CD14-positive monocyte (primary cell): ENCODE results near the gene RECK. TPM values are rescaled to one million over a fixed set of nuclear protein-coding genes. Genes with fewer than 3 reads are reported as not detected.

ENCODE experiments used
- DNase-seq, 3 donors: peaks; one replicate each; pipeline ENCODE4 v3.0.0-alpha.2; 2011 to 2022
- H2AFZ ChIP-seq: 2 replicates; pipeline ENCODE4 v1.6.0; 2012; ENCODE audit warnings: mild to moderate bottlenecking, low read depth, low read length, inconsistent platforms; ENCODE audit not compliant: insufficient read depth, poor library complexity, severe bottlenecking
- H3K27ac ChIP-seq, 2 donors: 1 replicate in 1 of 2; 2 replicates in 1 of 2; pipeline ENCODE4 v1.5.1; 2012 to 2013; ENCODE audit warnings: low read length in 2 of 2, control low read depth in 1 of 2, inconsistent platforms in 1 of 2, low read depth in 1 of 2, mild to moderate bottlenecking in 1 of 2
- H3K27me3 ChIP-seq, 2 donors: one replicate each; pipeline versions ENCODE4 v1.6.0 to v1.6.1; 2011 to 2013; ENCODE audit warnings: low read length in 2 of 2; ENCODE audit not compliant: control insufficient read depth in 2 of 2, insufficient read depth in 2 of 2
- H3K36me3 ChIP-seq, 2 donors: replicated peaks in 1 of 2; 1 replicate in 1 of 2; 2 replicates in 1 of 2; pipeline versions ENCODE4 v1.5.1 to v1.6.1; 2012 to 2013; ENCODE audit warnings: low read length in 2 of 2, control low read depth in 1 of 2, inconsistent platforms in 1 of 2, mild to moderate bottlenecking in 1 of 2; ENCODE audit not compliant: insufficient read depth in 2 of 2, control insufficient read depth in 1 of 2
- H3K4me1 ChIP-seq, 2 donors: 1 replicate in 1 of 2; 2 replicates in 1 of 2; pipeline versions ENCODE4 v1.5.1 to v1.6.1; 2012 to 2013; ENCODE audit warnings: low read length in 2 of 2, control low read depth in 1 of 2, inconsistent platforms in 1 of 2, mild to moderate bottlenecking in 1 of 2, moderate library complexity in 1 of 2; ENCODE audit not compliant: insufficient read depth in 2 of 2, control insufficient read depth in 1 of 2
- H3K4me2 ChIP-seq: replicated peaks from 2 replicates; pipeline ENCODE3; 2012; ENCODE audit warnings: low read length, moderate library complexity, mild to moderate bottlenecking; ENCODE audit not compliant: poor library complexity, severe bottlenecking; ENCODE audit errors: extremely low read depth
- H3K4me3 ChIP-seq, 3 experiments: fragments of 200-600 bp in 1 of 3; sonication (generic) in 1 of 3; replicated peaks in 1 of 3; 1 replicate in 2 of 3; 2 replicates in 1 of 3; pipeline ENCODE4 v1.5.1; 2011 to 2013; ENCODE audit warnings: low read length in 3 of 3, mild to moderate bottlenecking in 3 of 3, control low read depth in 2 of 3, low read depth in 2 of 3, inconsistent platforms in 1 of 3, moderate library complexity in 1 of 3
- H3K79me2 ChIP-seq: 2 replicates; pipeline ENCODE4 v1.6.0; 2012; ENCODE audit warnings: mild to moderate bottlenecking, control low read depth, inconsistent platforms, low read length, moderate library complexity; ENCODE audit not compliant: insufficient read depth
- H3K9ac ChIP-seq: 2 replicates; pipeline ENCODE4 v1.6.0; 2017; ENCODE audit warnings: low read length, mild to moderate bottlenecking; ENCODE audit not compliant: insufficient read depth, poor library complexity, severe bottlenecking
- H3K9me3 ChIP-seq, 2 donors: replicated peaks in 1 of 2; 1 replicate in 1 of 2; 2 replicates in 1 of 2; pipeline versions ENCODE4 v1.5.1 to v1.6.1; 2012 to 2013; ENCODE audit warnings: low read length in 2 of 2, control low read depth in 1 of 2; ENCODE audit not compliant: control insufficient read depth in 1 of 2, insufficient read depth in 1 of 2
- H4K20me1 ChIP-seq: 2 replicates; pipeline ENCODE4 v1.6.0; 2012; ENCODE audit warnings: mild to moderate bottlenecking, low read length, control low read depth, moderate library complexity; ENCODE audit not compliant: insufficient read depth
- H3K27ac Mint-ChIP-seq, 7 donors: one replicate each; pipeline ENCODE4 v1.8.0; 2020; ENCODE audit warnings: mild to moderate bottlenecking in 7 of 7, mixed read lengths in 7 of 7, moderate library complexity in 6 of 7, inconsistent platforms in 2 of 7
- H3K27me3 Mint-ChIP-seq, 3 donors: one replicate each; pipeline ENCODE4 v1.8.0; 2021 to 2022; ENCODE audit warnings: low read depth in 3 of 3, mild to moderate bottlenecking in 3 of 3, mixed read lengths in 3 of 3, moderate library complexity in 3 of 3, inconsistent platforms in 1 of 3
- H3K36me3 Mint-ChIP-seq, 2 donors: one replicate each; pipeline ENCODE4 v1.8.0; 2020; ENCODE audit warnings: mixed read lengths in 2 of 2, inconsistent platforms in 1 of 2, mild to moderate bottlenecking in 1 of 2
- H3K4me1 Mint-ChIP-seq: one replicate; pipeline ENCODE4 v1.8.0; 2020; ENCODE audit warnings: mild to moderate bottlenecking, mixed read lengths
- H3K4me3 Mint-ChIP-seq, 2 donors: one replicate each; pipeline ENCODE4 v1.8.0; 2020; ENCODE audit warnings: mild to moderate bottlenecking in 2 of 2, mixed read lengths in 2 of 2, moderate library complexity in 1 of 2
- H3K9me3 Mint-ChIP-seq, 7 donors: one replicate each; pipeline ENCODE4 v1.8.0; 2020 to 2022; ENCODE audit warnings: mixed read lengths in 7 of 7, mild to moderate bottlenecking in 6 of 7, moderate library complexity in 6 of 7, inconsistent platforms in 2 of 7
- WGBS: methylation state at CpG from one replicate; pipeline ENCODE4 v1.1.5; 2013; ENCODE audit warnings: missing lambda C conversion rate; ENCODE audit not compliant: insufficient coverage; 5-methylcytosine and 5-hydroxymethylcytosine counted together
- intact Hi-C, 2 donors: fragments of 100-400 bp; cut with micrococcal nuclease; formaldehyde crosslinking; loops; one replicate each; pipeline versions ENCODE4 v1.15.0 to v1.15.1; 2023
- polyA plus RNA-seq, 3 donors: library from polyadenylated mRNA; depleted of rRNA in 1 of 3; unstranded in 2 of 3; stranded (reverse) in 1 of 3; fragments of 300-500 nt in 2 of 3; fragments of >200 nt in 1 of 3; fragmentation: Illumina TruSeq in 2 of 3; gene quantifications; 1 replicate in 2 of 3; 2 replicates in 1 of 3; pipeline ENCODE4 v1.2.3, GENCODE V29; 2012 to 2021
- TF ChIP-seq, protein P1 (sequence below): fragments of 200-600 bp; IDR thresholded peaks from one replicate; pipeline ENCODE4 v1.8.0; 2022; ENCODE audit warnings: antibody characterized with exemption, mild to moderate bottlenecking

The RECK gene
- polyA plus RNA-seq, 3 donors = 5.0 to 5.2 (median 5.1) TPM

DNA sequence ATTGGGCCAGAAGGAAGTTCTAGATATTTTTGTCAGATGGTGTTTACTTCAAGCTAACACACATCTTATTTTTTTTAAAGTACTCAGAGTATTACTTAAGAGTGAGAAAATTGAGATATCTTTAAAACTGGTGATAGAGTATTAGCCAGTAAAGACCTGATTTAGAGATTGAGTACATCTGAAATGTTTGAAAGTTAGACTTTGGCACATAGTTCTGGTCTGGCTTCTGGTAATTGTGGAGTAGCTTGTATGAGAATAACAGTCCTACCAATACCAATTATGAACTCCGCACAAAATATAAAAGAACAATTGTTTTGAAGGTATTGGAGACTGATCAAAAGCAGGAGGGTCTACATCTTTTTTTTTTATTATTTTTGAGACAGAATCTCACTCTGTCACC is 55.3 kb downstream of the RECK start:
- Mint-ChIP-seq H3K4me1 (peaks cover 22% of the 10 kb centered on the region), H3K36me3 (peaks cover 4% of the 10 kb centered on the region in 2 donors), H3K27ac (peak overlapping the region; percentile 33 to 92 (median 90)), H3K4me3 (no peak overlapping the region), H3K27me3 (no peaks in the 10 kb centered on the region), H3K9me3 (peaks cover 0 to 4% (median 2%) of the 10 kb centered on the region in 7 donors)
- Histone ChIP-seq H4K20me1 (no peaks in the 10 kb centered on the region), H2AFZ (peak overlapping the region; percentile 28), H3K36me3 (peaks cover 0 to 1% of the 10 kb centered on the region in 2 donors), H3K9ac (peak overlapping the region; percentile 2), H3K27ac (peak overlapping the region; percentile 68 to 74), H3K79me2 (no peaks in the 10 kb centered on the region), H3K27me3 (no peaks in the 10 kb centered on the region), H3K9me3 (no peaks in the 10 kb centered on the region), H3K4me3 (no peak overlapping the region), H3K4me2 (peak overlapping the region; percentile 17), H3K4me1 (peaks cover 20 to 23% of the 10 kb centered on the region in 2 donors)
- intact Hi-C loops = no loop called here
- TF ChIP-seq, protein P1, sequence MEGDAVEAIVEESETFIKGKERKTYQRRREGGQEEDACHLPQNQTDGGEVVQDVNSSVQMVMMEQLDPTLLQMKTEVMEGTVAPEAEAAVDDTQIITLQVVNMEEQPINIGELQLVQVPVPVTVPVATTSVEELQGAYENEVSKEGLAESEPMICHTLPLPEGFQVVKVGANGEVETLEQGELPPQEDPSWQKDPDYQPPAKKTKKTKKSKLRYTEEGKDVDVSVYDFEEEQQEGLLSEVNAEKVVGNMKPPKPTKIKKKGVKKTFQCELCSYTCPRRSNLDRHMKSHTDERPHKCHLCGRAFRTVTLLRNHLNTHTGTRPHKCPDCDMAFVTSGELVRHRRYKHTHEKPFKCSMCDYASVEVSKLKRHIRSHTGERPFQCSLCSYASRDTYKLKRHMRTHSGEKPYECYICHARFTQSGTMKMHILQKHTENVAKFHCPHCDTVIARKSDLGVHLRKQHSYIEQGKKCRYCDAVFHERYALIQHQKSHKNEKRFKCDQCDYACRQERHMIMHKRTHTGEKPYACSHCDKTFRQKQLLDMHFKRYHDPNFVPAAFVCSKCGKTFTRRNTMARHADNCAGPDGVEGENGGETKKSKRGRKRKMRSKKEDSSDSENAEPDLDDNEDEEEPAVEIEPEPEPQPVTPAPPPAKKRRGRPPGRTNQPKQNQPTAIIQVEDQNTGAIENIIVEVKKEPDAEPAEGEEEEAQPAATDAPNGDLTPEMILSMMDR = no peak
- no CpG with 5 or more reads among the region's 1 CpG for WGBS
- no peak for DNase-seq

DNA sequence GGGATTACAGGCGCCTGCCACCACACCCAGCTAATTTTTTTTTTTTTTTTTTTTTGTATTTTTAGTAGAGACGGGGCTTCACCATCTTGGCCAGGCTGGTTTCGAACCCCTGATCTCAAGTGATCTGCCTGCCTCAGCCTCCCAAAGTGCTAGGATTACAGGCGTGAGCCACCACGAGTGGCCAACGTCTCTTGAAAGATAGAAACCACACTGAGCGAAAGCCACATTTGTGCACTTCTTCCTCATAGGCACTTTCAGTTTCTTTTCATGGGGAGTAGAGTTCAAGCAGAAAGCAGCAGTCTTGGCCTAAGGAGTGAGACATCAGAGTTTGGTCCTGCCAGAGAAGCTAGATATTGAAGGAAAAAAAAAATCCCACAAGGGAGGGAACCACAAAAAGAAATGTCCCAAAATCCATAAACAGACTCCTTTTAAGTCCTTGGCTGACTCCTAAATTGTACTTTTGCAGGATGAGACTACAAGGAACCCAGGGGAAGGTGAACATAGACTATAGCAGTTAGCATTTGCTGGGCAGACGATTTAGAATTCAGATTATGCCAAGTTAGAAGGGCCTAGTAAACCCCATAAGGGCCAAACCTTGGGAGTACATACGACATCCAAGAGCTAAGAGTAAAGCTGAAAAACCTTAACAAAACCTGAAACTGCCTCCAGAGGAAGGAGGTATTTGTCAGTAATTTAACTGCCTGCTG is 55.9 kb downstream of the RECK start:
- H3K9ac ChIP-seq = peak overlapping the region; percentile 2
- no peaks in the 10 kb centered on the region for H3K79me2 ChIP-seq
- peak; percentile 51 to 68 (median 57) for DNase-seq
- H3K4me3 Mint-ChIP-seq = peak overlapping the region; percentile 63 to 65
- peak overlapping the region; percentile 18 for H3K4me2 ChIP-seq
- H3K36me3 Mint-ChIP-seq = peaks cover 0 to 1% of the 10 kb centered on the region in 2 donors
- H3K27me3 Mint-ChIP-seq = no peaks in the 10 kb centered on the region
- H3K4me1 ChIP-seq = peaks cover 20 to 23% of the 10 kb centered on the region in 2 donors
- H3K27ac ChIP-seq = peak overlapping the region; percentile 68 to 74
- peaks cover 0 to 2% (median 0%) of the 10 kb centered on the region in 7 donors for H3K9me3 Mint-ChIP-seq
- TF ChIP-seq, protein P1 = no peak
- H3K27ac Mint-ChIP-seq = peak overlapping the region; percentile 88 to 92 (median 90)
- H3K27me3 ChIP-seq = no peaks in the 10 kb centered on the region
- no peaks in the 10 kb centered on the region for H3K9me3 ChIP-seq
- peak overlapping the region; percentile 28 for H2AFZ ChIP-seq
- no peaks in the 10 kb centered on the region for H4K20me1 ChIP-seq
- peak overlapping the region in 1 of 3 experiments; percentile 15 for H3K4me3 ChIP-seq
- peaks cover 22% of the 10 kb centered on the region for H3K4me1 Mint-ChIP-seq
- intact Hi-C loops = no loop called here
- WGBS = 83% methylated on average over 2 of the region's 9 CpGs
- no peaks in the 10 kb centered on the region for H3K36me3 ChIP-seq
